Erythroblast (primary cell): ENCODE measurements around the gene UGT1A3.

Experiments
- GATA1 ChIP-seq: IDR thresholded peaks from 2 replicates; pipeline ENCODE4 v1.6.1; 2011; ENCODE audit warnings: low read depth, mild to moderate bottlenecking, control low read depth, low read length, moderate library complexity
- POLR2A ChIP-seq: IDR thresholded peaks from 2 replicates; pipeline ENCODE4 v1.6.1; 2011; ENCODE audit warnings: mild to moderate bottlenecking, low read length

GRCh38 chr2:233793465-233794127 is 64.8 kb downstream of the UGT1A3 start:
- TF ChIP-seq POLR2A: no peak
- TF ChIP-seq GATA1: no peak
